ENCODE data around the gene TCF7L2.

Gene TCF7L2

DNA sequence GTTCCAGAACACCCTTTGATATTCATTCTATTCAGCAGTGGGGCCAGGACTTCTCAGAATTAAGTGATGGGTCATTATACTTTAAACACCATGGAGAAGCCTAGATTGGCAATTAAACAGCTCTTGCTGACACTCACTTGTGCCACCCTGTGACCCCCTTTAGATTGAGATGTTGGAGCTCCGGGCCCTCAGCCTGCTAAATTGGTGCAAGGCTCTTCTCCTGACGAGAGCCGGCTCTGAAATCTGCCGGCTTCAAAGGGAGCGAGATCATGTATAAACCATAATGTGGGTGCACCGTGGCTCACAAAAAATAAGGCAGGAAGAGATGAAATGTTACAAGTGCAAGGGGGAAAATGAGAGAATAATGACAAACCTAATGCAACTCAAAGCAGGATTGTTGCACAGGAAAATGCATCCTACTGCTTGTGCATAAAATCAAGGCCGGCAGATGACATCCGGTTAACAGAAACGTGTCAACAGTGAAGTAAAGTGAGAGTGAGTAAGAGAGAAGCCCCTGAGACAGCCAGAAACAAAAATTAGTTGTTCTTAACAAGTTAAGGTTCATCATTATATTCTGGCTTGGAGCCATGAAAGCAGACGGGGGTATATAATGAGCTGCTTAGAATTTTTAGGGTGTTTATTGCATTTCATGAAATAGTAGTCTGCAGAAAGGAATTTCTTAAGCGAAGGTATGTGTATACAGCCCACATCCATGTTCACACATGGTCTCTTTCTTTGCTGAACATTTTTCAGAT, 198.2 kb downstream of the TCF7L2 start:
- Histone ChIP-seq H3K4me3 (no peak overlapping the region), H3K9me3 (no peaks in the 10 kb centered on the region), H3K4me1 (no peaks in the 10 kb centered on the region), H3K27me3 (ENCODE audit: low read depth) (no peaks in the 10 kb centered on the region), H3K36me3 (replicated peaks) (peaks cover 44% of the 10 kb centered on the region)
- in situ Hi-C loops (cut with MboI; ENCODE audit: low sequenced_read_pairs): no loop called here
- DNase-seq (ENCODE audit: low spot score in 2 of 2): no peak

DNA sequence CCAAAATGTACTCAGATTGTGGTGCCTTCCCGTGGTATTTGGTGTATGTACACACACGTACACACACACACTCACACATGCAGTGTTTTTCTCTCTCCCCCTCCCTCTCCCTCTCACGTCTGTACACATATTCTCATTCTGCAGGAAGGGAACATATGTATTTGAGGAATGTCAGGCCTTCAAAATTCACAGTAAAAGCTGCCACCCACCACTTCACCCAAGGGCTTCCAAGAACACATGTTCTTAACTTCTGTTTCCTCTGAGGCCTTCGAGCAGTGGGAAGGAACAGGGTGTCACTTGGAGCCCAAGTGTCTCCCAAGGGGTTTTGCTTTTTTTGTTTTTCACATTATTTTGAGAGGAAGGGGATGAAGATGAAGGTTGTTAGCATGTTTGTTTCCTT, 198.9 kb downstream of the TCF7L2 start:
- no peak for DNase-seq (ENCODE audit: low spot score in 2 of 2)
- Histone ChIP-seq H3K4me1 (no peaks in the 10 kb centered on the region), H3K4me3 (no peak overlapping the region), H3K9me3 (no peaks in the 10 kb centered on the region), H3K36me3 (replicated peaks) (peaks cover 49% of the 10 kb centered on the region), H3K27me3 (ENCODE audit: low read depth) (no peaks in the 10 kb centered on the region)
- in situ Hi-C loops (cut with MboI; ENCODE audit: low sequenced_read_pairs): no loop called here

DNA sequence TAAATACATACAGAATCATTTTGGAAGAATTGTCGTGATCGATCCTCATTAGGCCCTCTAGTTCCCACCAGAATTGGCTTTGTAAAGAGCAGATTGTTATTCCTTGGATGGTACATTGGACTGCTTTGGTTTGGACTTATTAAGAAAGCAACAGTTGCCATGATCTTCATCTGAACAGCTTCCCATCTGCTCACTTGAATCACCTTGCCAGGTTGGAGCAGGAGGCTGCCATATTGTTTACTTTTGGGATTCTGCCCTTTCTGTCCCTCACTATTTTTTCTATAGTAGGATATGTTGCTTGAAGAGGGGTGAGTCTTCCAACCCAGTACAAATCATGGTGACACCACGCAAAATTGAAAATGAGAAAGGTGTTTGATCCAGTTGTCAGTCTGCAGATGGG, 199.6 kb downstream of the TCF7L2 start:
- in situ Hi-C loops (cut with MboI; ENCODE audit: low sequenced_read_pairs): no loop called here
- peaks cover 49% of the 10 kb centered on the region for H3K36me3 ChIP-seq (replicated peaks)
- no peaks in the 10 kb centered on the region for H3K9me3 ChIP-seq
- no peak for DNase-seq (ENCODE audit: low spot score in 2 of 2)
- no peak overlapping the region for H3K4me3 ChIP-seq
- H3K4me1 ChIP-seq: no peaks in the 10 kb centered on the region
- no peaks in the 10 kb centered on the region for H3K27me3 ChIP-seq (ENCODE audit: low read depth)

GRCh38 chr10:113151190-113151666, 201.2 kb downstream of the TCF7L2 start:
- H3K4me3 ChIP-seq: no peak overlapping the region
- H3K27me3 ChIP-seq (ENCODE audit: low read depth): no peaks in the 10 kb centered on the region
- no peak for DNase-seq (ENCODE audit: low spot score in 2 of 2)
- H3K4me1 ChIP-seq: no peaks in the 10 kb centered on the region
- H3K9me3 ChIP-seq: no peaks in the 10 kb centered on the region
- in situ Hi-C loops (cut with MboI; ENCODE audit: low sequenced_read_pairs): no loop called here
- peaks cover 42% of the 10 kb centered on the region for H3K36me3 ChIP-seq (replicated peaks)

DNA sequence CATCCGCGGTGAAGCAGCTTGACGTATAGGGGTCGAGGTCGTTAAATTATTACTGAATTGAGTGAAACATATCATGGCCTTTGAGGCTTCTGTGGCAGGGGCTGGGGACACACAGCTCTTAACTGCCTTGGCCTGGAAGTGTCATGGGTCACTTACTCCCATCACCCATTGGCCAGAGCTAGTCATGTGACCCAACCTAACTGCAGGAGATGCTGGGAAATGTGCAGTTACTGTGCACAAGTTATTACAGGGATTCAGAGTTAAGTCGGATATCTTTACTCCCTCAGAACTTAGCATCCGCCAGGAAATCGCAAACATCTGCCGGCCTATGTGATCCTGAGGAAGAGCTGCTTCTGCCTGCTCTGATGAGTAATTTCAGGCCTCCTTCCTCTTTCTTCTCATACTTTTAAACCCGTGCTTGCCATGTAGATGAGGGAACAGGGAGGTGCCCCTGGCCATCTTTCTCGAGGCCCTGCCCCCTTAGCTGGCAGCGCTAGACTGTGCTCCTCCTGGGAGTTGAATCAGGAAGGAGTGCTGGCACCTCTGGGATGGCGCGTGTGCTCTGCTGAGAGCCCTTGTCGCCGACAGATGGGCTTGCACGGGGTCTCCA, 203.6 kb downstream of the TCF7L2 start:
- in situ Hi-C loops (cut with MboI; ENCODE audit: low sequenced_read_pairs): no loop called here
- Histone ChIP-seq H3K4me1 (peaks cover 4% of the 10 kb centered on the region; the same call in 1 of the 2 replicates), H3K36me3 (replicated peaks) (peaks cover 33% of the 10 kb centered on the region), H3K9me3 (no peaks in the 10 kb centered on the region), H3K27me3 (ENCODE audit: low read depth) (no peaks in the 10 kb centered on the region), H3K4me3 (no peak overlapping the region)
- DNase-seq (ENCODE audit: low spot score in 2 of 2): no peak

DNA sequence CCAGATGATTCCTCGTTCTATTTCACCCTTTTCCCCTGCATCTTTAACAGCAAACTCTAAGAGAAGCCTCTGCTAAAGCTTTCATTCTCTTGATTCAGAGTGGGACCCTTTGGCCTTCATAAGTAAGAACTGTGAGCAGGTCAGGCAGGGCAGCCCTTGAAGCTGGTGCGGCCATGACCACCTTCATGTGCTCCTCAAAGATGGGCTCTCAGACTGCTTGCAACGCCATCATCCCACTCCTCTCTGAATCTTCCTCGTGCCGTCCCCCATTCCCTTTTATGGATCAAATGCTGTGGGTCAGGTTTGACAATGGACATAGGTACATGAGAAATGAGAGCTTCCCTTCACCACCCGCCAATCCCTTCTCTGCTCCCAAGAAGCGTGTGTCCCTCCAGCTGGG, 207.4 kb downstream of the TCF7L2 start:
- no peak overlapping the region for H3K4me3 ChIP-seq
- H3K36me3 ChIP-seq (replicated peaks): peaks cover 27% of the 10 kb centered on the region
- H3K9me3 ChIP-seq: no peaks in the 10 kb centered on the region
- no peaks in the 10 kb centered on the region for H3K27me3 ChIP-seq (ENCODE audit: low read depth)
- H3K4me1 ChIP-seq: peaks cover 4% of the 10 kb centered on the region; the same call in 1 of the 2 replicates
- in situ Hi-C loops (cut with MboI; ENCODE audit: low sequenced_read_pairs): no loop called here
- no peak for DNase-seq (ENCODE audit: low spot score in 2 of 2)

- Histone ChIP-seq H3K36me3 (replicated peaks) (peaks cover 20% of the 10 kb centered on the region), H3K4me3 (no peak overlapping the region), H3K9me3 (no peaks in the 10 kb centered on the region), H3K4me1 (peaks cover 4% of the 10 kb centered on the region; the same call in 1 of the 2 replicates), H3K27me3 (ENCODE audit: low read depth) (no peaks in the 10 kb centered on the region)
- DNase-seq (ENCODE audit: low spot score in 2 of 2): peak; percentile 34 to 79
- in situ Hi-C loops (cut with MboI; ENCODE audit: low sequenced_read_pairs): no loop called here
Measured at GRCh38 chr10:113158183-113158582, 208.1 kb downstream of the TCF7L2 start.

DNA sequence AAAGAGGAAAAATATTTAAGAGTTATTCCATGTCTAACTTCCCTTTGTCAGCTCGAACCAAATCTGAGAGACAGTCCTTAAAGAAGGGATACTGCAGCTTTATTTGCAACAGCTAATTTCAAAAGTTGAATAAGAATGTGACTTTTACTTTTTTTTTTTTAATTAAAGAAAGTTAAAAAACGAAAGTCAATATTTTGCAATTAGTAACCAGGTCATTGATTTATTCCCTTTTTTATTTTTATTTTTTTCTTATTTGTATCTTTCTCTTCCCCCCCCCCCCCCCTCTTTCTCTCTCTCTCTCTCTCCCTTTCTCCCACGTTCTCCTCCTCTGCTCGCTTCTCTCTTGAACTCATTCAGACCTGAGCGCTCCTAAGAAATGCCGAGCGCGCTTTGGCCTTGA, 209.5 kb downstream of the TCF7L2 start:
- Histone ChIP-seq H3K9me3 (no peaks in the 10 kb centered on the region), H3K27me3 (ENCODE audit: low read depth) (no peaks in the 10 kb centered on the region), H3K4me1 (peaks cover 4% of the 10 kb centered on the region; the same call in 1 of the 2 replicates), H3K36me3 (replicated peaks) (peaks cover 15% of the 10 kb centered on the region), H3K4me3 (no peak overlapping the region)
- in situ Hi-C loops (cut with MboI; ENCODE audit: low sequenced_read_pairs): no loop called here
- DNase-seq (ENCODE audit: low spot score in 2 of 2): no peak

- Histone ChIP-seq H3K4me1 (peaks cover 4% of the 10 kb centered on the region; the same call in 1 of the 2 replicates), H3K36me3 (replicated peaks) (peaks cover 15% of the 10 kb centered on the region), H3K4me3 (no peak overlapping the region), H3K27me3 (ENCODE audit: low read depth) (no peaks in the 10 kb centered on the region), H3K9me3 (no peaks in the 10 kb centered on the region)
- in situ Hi-C loops (cut with MboI; ENCODE audit: low sequenced_read_pairs): no loop called here
- DNase-seq (ENCODE audit: low spot score in 2 of 2): no peak
Measured at GRCh38 chr10:113160641-113161040, 210.6 kb downstream of the TCF7L2 start.

- no peaks in the 10 kb centered on the region for H3K9me3 ChIP-seq
- H3K27me3 ChIP-seq (ENCODE audit: low read depth): no peaks in the 10 kb centered on the region
- in situ Hi-C loops (cut with MboI; ENCODE audit: low sequenced_read_pairs): no loop called here
- DNase-seq (ENCODE audit: low spot score in 2 of 2): no peak
- peaks cover 4% of the 10 kb centered on the region; the same call in 1 of the 2 replicates for H3K4me1 ChIP-seq
- peaks cover 15% of the 10 kb centered on the region for H3K36me3 ChIP-seq (replicated peaks)
- H3K4me3 ChIP-seq: no peak overlapping the region
Measured at GRCh38 chr10:113161066-113161465, 211.0 kb downstream of the TCF7L2 start.

- Histone ChIP-seq H3K4me1 (peaks cover 4% of the 10 kb centered on the region; the same call in 1 of the 2 replicates), H3K27me3 (ENCODE audit: low read depth) (no peaks in the 10 kb centered on the region)
- in situ Hi-C loops (cut with MboI; ENCODE audit: low sequenced_read_pairs): no loop called here
Measured at GRCh38 chr10:113162960-113163359, 212.9 kb downstream of the TCF7L2 start.

GRCh38 chr10:113165673-113166072, 215.6 kb downstream of the TCF7L2 start:
- DNase-seq (ENCODE audit: low spot score in 2 of 2): no peak
- no peaks in the 10 kb centered on the region for H3K9me3 ChIP-seq
- no peaks in the 10 kb centered on the region; the same call in 1 of the 2 replicates for H3K4me1 ChIP-seq
- in situ Hi-C loops (cut with MboI; ENCODE audit: low sequenced_read_pairs): no loop called here
- no peaks in the 10 kb centered on the region for H3K27me3 ChIP-seq (ENCODE audit: low read depth)
- peaks cover 17% of the 10 kb centered on the region for H3K36me3 ChIP-seq (replicated peaks)
- no peak overlapping the region for H3K4me3 ChIP-seq

More at GRCh38 chr10:113162960-113163359, 212.9 kb downstream of the TCF7L2 start:
- Histone ChIP-seq H3K4me3 (no peak overlapping the region), H3K9me3 (no peaks in the 10 kb centered on the region), H3K36me3 (replicated peaks) (peaks cover 20% of the 10 kb centered on the region)
- DNase-seq (ENCODE audit: low spot score in 2 of 2): no peak

DNA sequence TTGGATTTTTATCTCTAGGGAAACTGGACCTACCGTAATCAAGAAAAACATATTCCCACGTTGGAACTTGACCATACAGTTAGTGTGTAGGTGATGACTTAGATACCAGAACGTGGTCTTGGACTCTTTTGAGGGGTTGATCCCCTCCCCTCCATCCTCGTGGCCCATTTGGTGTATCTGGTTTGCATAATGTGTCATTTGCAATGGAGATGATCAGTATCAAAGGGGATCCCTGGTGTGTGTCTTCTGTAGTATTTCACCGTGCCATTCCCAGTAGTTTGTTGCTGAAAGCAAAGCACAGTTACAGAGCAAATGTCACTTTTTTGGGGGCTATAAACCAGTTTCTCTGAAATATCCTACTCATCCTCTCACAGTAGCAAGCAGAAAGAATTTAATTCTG, 217.7 kb downstream of the TCF7L2 start:
- H3K9me3 ChIP-seq: no peaks in the 10 kb centered on the region
- no peak overlapping the region for H3K4me3 ChIP-seq
- H3K4me1 ChIP-seq: no peaks in the 10 kb centered on the region; the same call in 1 of the 2 replicates
- peaks cover 11% of the 10 kb centered on the region; the same call in 1 of the 2 replicates for H3K36me3 ChIP-seq (replicated peaks)
- no peaks in the 10 kb centered on the region for H3K27me3 ChIP-seq (ENCODE audit: low read depth)
- in situ Hi-C loops (cut with MboI; ENCODE audit: low sequenced_read_pairs): no loop called here
- DNase-seq (ENCODE audit: low spot score in 2 of 2): no peak

DNA sequence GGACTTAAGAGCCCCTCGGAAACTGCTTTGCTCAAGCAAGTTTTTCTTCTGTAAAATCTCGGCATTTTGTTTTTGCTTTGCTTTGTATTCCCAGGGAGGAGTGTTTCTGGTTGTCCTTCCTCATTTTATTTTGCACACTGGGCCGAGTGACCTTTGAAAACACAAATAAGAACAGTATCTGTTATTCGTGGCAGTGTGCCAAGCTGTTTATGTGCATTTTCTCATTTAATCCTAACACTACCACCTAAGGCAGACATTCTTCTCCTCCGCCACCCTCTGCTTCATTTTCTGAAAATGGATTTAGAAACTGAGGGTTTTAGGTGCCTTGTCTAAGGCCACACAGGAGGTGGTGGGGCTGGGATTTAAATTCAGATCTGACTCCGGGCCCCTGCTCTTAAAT, 218.5 kb downstream of the TCF7L2 start:
- no peaks in the 10 kb centered on the region for H3K9me3 ChIP-seq
- H3K36me3 ChIP-seq (replicated peaks): peaks cover 7% of the 10 kb centered on the region; the same call in 1 of the 2 replicates
- no peak for DNase-seq (ENCODE audit: low spot score in 2 of 2)
- in situ Hi-C loops (cut with MboI; ENCODE audit: low sequenced_read_pairs): no loop called here
- H3K27me3 ChIP-seq (ENCODE audit: low read depth): no peaks in the 10 kb centered on the region
- H3K4me1 ChIP-seq: no peaks in the 10 kb centered on the region; the same call in 1 of the 2 replicates
- H3K4me3 ChIP-seq: no peak overlapping the region

Measured in HAP-1 (cell line).